Activated T-helper 1 cell treated with anti-CD3 and anti-CD28 coated beads, Interleukin-12 subunit alpha, Interleukin-12 subunit beta, Interleukin-2, Interleukin-4 antibody, amounts not matched to agents 30 ng/mL and 10 ng/mL and 1 ng/mL, durations not matched to agents 14 hours and 24 hours and 36 hours (primary cell): ENCODE data around the gene ZNF738. TPM values are rescaled to one million over a fixed set of nuclear protein-coding genes. Genes with fewer than 3 reads are reported as not detected.
"Not testable (repeated sequence)": the region's sequence is repeated elsewhere in the genome, so short reads cannot be mapped to it uniquely, and the experiment has no call there.

Source experiments
- DNase-seq: peaks from one replicate; pipeline ENCODE4 v3.0.0; 2021; ENCODE audit warnings: low spot score
- H3K27ac Mint-ChIP-seq: one replicate; pipeline ENCODE4 v1.8.0; 2021; ENCODE audit warnings: mild to moderate bottlenecking, mixed read lengths
- H3K27me3 Mint-ChIP-seq: one replicate; pipeline ENCODE4 v1.8.0; 2022; ENCODE audit warnings: mild to moderate bottlenecking, moderate library complexity, mixed read lengths; ENCODE audit not compliant: insufficient read depth
- H3K36me3 Mint-ChIP-seq: one replicate; pipeline ENCODE4 v1.8.0; 2021; ENCODE audit warnings: low read depth, mixed read lengths
- H3K4me1 Mint-ChIP-seq: one replicate; pipeline ENCODE4 v1.8.0; 2021; ENCODE audit warnings: low read depth, mixed read lengths
- H3K4me3 Mint-ChIP-seq: one replicate; pipeline ENCODE4 v1.8.0; 2021; ENCODE audit warnings: mild to moderate bottlenecking, moderate library complexity, mixed read lengths
- H3K9me3 Mint-ChIP-seq: one replicate; pipeline ENCODE4 v1.8.0; 2021; ENCODE audit warnings: mixed read lengths
- intact Hi-C: fragments of 100-400 bp; cut with micrococcal nuclease; formaldehyde crosslinking; loops from one replicate; pipeline ENCODE4 v1.15.1; 2024
- total RNA-seq: library from RNA; stranded (reverse); gene quantifications from 2 replicates; pipeline ENCODE4 v1.2.3, GENCODE V29; 2022

ZNF738 gene
- 9.7 and 11.7 TPM in 2 replicates for total RNA-seq

DNA sequence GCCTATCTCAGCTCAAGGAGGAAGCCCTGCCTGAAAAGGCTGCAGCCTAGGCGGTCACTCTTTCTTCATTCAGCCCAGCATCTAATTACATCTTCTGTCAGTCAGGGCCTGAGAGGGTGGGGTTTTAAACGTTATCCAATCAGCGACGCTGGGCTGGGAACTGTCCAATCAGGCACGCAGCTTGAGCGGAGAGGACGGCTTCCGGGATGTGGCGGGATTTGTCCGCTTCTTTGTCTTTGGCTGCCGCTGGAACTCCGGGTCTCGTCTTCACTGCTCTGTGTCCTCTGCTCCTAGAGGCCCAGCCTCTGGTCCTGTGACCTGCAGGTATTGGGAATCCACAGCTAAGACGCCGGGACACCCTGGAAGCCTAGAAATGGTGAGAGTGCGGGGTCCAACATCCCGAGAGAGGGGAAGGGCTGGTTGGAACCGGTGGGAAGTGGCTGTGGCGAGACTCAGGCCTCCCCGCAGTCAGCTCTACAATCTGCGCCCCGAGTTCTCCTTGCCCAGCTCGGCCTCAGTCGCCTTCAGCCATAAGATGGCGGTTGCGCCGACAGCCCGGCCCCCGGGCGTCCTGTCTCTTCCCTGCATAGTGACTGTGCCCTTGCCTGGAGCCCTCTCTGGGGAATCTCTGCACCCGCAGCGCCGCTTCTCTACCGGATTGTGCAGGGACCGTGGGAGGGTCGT, at the start of gene ZNF738:
Gene ZNF738, plus strand, starts transcription at position 233 of the 684 bp plus-strand sequence. Its CDS starts 141 bp downstream, at position 374.
- Mint-ChIP-seq H3K9me3 (peaks cover 28% of the 10 kb centered on the region), H3K36me3 (peaks cover 24% of the 10 kb centered on the region), H3K27ac (peak within 1 kb of the TSS; percentile 97), H3K4me1 (no peaks in the 10 kb centered on the region), H3K27me3 (no peaks in the 10 kb centered on the region), H3K4me3 (peak within 1 kb of the TSS; percentile 100)
- intact Hi-C loops: loop anchor here (1.0 to 2.0 kb wide), 4 partner anchors 30 to 360 kb away; partner anchors contain the start of genes ZNF429, ZNF493 and ZNF708
- peak; percentile 77 for DNase-seq

GRCh38 chr19:21312807-21313206, 46.0 kb upstream of the ZNF738 start:
- H3K27ac Mint-ChIP-seq, DNase-seq, H3K4me1 Mint-ChIP-seq, intact Hi-C loops, H3K4me3 Mint-ChIP-seq, H3K27me3 Mint-ChIP-seq: not testable (repeated sequence)
- Mint-ChIP-seq H3K9me3 (peaks cover 41% of the 10 kb centered on the region), H3K36me3 (peaks cover 61% of the 10 kb centered on the region)

DNA sequence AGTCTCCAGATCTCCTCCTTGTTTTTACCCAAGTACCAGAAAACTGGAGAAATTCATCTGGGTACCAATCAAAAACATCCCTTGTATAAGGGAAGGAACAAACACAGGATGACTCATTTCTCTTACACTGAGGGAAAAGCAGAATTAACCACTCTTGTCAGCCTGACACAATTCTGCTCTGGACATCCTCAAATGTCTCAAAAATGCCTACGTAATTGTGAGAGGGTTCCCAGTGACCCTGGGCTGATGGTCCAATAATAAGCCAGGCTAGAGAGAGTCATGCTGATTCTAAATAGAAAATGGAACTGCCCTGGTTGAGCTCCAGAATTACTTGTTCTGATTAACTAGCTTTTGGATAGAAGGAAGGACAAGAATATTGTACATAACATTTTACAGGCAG, 44.1 kb upstream of the ZNF738 start:
- intact Hi-C loops: no loop called here
- no peak overlapping the region for H3K27ac Mint-ChIP-seq
- peaks cover 4% of the 10 kb centered on the region for H3K4me1 Mint-ChIP-seq
- H3K9me3 Mint-ChIP-seq: peaks cover 39% of the 10 kb centered on the region
- H3K36me3 Mint-ChIP-seq: peaks cover 64% of the 10 kb centered on the region
- H3K27me3 Mint-ChIP-seq: no peaks in the 10 kb centered on the region
- no peak overlapping the region for H3K4me3 Mint-ChIP-seq
- no peak for DNase-seq

GRCh38 chr19:21317821-21318220, 41.0 kb upstream of the ZNF738 start:
- H3K9me3 Mint-ChIP-seq: peaks cover 44% of the 10 kb centered on the region
- H3K27ac Mint-ChIP-seq: no peak overlapping the region
- peaks cover 67% of the 10 kb centered on the region for H3K36me3 Mint-ChIP-seq
- H3K27me3 Mint-ChIP-seq: no peaks in the 10 kb centered on the region
- no peak overlapping the region for H3K4me3 Mint-ChIP-seq
- peaks cover 4% of the 10 kb centered on the region for H3K4me1 Mint-ChIP-seq
- no peak for DNase-seq
- intact Hi-C loops: no loop called here

DNA sequence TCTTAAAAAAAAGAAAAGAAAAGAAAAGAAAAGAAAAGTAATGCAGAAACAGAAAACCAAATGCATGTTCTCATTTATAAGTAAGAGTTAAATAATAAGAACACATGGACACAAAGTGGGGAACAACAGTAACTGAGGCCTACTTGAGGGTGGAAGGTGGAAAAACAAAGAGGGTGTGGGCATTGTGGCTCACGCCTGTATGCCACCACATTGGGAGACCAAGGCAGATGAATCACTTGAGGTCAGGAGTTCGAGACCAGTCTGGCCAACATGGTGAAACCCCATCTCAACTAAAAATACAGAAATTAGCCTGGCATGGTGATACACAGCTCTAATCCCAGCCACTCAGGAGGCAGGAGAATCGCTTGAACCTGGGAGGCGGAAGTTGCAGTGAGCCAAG, 37.7 kb upstream of the ZNF738 start:
- Mint-ChIP-seq H3K27me3 (no peaks in the 10 kb centered on the region), H3K4me3 (no peak overlapping the region), H3K9me3 (peaks cover 61% of the 10 kb centered on the region), H3K36me3 (peaks cover 72% of the 10 kb centered on the region), H3K4me1 (no peaks in the 10 kb centered on the region), H3K27ac (no peak overlapping the region)
- DNase-seq: no peak
- intact Hi-C loops: loop anchor here (10.0 kb wide), 1 partner anchor 444 kb away; the partner anchor contains the start of gene ZNF100

DNA sequence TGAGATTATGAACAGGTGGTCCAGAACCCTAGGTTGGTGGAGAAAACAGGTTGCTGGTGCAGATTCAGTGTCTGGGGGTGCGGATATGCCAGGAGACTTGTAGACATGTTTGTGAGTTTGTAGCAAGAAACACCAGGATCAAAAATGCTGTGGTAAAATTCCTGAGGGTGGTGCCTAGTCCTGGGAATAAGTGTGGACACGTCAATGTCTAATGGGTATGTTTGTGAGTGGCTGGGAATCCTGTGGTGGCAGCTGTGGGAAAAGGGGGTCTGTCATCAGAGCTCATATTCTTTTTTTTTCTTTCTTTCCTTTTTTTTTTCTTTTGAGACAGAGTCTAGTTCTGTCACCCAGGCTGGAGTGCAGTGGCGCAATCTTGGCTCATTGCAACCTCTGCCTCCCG, 36.8 kb upstream of the ZNF738 start:
- H3K4me1 Mint-ChIP-seq: no peaks in the 10 kb centered on the region
- H3K9me3 Mint-ChIP-seq: peaks cover 65% of the 10 kb centered on the region
- peaks cover 75% of the 10 kb centered on the region for H3K36me3 Mint-ChIP-seq
- DNase-seq: no peak
- no peaks in the 10 kb centered on the region for H3K27me3 Mint-ChIP-seq
- no peak overlapping the region for H3K27ac Mint-ChIP-seq
- intact Hi-C loops: loop anchor here (10.0 kb wide), 1 partner anchor 443 kb away; the partner anchor contains the start of gene ZNF100
- no peak overlapping the region for H3K4me3 Mint-ChIP-seq

- peaks cover 1% of the 10 kb centered on the region for H3K4me1 Mint-ChIP-seq
- DNase-seq: no peak
- H3K9me3 Mint-ChIP-seq: peaks cover 60% of the 10 kb centered on the region
- no peak overlapping the region for H3K27ac Mint-ChIP-seq
- peak overlapping the region; percentile 7 for H3K4me3 Mint-ChIP-seq
- H3K36me3 Mint-ChIP-seq: peaks cover 74% of the 10 kb centered on the region
- intact Hi-C loops: loop anchor here (10.0 kb wide), 1 partner anchor 442 kb away; the partner anchor contains the start of gene ZNF100
- no peaks in the 10 kb centered on the region for H3K27me3 Mint-ChIP-seq
Observed at GRCh38 chr19:21322528-21322927, 36.3 kb upstream of the ZNF738 start.

DNA sequence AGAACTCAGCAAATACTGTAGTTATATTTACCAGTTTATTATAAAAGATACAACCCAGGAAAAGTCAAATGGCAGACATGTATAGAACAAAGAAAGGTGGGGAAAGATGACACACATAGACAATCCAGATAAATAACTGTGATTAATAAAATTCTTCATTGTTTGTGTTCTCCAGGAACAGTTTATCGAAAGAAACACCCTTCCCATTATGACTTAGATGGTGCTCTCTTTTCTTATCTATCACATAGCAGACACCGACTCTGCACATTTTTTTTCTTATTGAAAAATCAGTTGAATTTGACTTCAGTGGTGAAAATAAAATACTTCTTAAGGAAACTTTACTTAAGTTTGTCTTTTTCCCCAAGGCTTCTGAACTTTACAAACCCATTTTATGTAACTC, 35.8 kb upstream of the ZNF738 start:
- no peak for DNase-seq
- peaks cover 55% of the 10 kb centered on the region for H3K9me3 Mint-ChIP-seq
- no peak overlapping the region for H3K4me3 Mint-ChIP-seq
- no peaks in the 10 kb centered on the region for H3K27me3 Mint-ChIP-seq
- H3K36me3 Mint-ChIP-seq: peaks cover 74% of the 10 kb centered on the region
- H3K27ac Mint-ChIP-seq: no peak overlapping the region
- H3K4me1 Mint-ChIP-seq: peaks cover 6% of the 10 kb centered on the region
- intact Hi-C loops: loop anchor here (10.0 kb wide), 1 partner anchor 442 kb away; the partner anchor contains the start of gene ZNF100

GRCh38 chr19:21326169-21326568, 32.6 kb upstream of the ZNF738 start:
- DNase-seq: no peak
- H3K27me3 Mint-ChIP-seq: no peaks in the 10 kb centered on the region
- H3K9me3 Mint-ChIP-seq: peaks cover 49% of the 10 kb centered on the region
- peak overlapping the region; percentile 31 for H3K4me3 Mint-ChIP-seq
- intact Hi-C loops: loop anchor here (5.0 to 10.0 kb wide), 2 partner anchors 439 to 726 kb away; partner anchors contain the start of genes ZNF100 and ZNF257
- peaks cover 55% of the 10 kb centered on the region for H3K36me3 Mint-ChIP-seq
- peaks cover 13% of the 10 kb centered on the region for H3K4me1 Mint-ChIP-seq
- no peak overlapping the region for H3K27ac Mint-ChIP-seq

DNA sequence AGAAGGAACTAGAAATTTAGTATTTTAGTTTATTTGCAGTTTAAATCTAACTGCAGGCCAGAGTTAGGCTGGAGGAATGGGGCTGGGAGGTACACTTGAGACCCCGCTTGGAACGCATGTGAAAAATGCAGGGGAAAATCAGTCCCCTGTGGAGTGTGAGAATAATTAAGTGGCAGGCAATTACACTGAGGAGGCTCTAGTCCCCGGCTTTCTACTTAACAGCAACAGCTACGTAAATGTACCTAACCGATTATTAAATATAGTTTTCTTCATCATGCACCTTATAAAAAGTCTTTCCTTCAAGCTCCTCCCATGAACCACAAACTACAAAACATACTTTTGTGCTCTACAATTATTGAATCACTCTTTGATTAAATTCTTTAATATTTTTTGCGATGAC, 30.4 kb upstream of the ZNF738 start:
- intact Hi-C loops: loop anchor here (2.0 to 10.0 kb wide), 3 partner anchors 246 to 724 kb away; partner anchors contain the start of genes ZNF100, ZNF257 and ZNF714
- no peak for DNase-seq
- H3K36me3 Mint-ChIP-seq: peaks cover 35% of the 10 kb centered on the region
- peaks cover 32% of the 10 kb centered on the region for H3K9me3 Mint-ChIP-seq
- peak overlapping the region; percentile 96 for H3K4me3 Mint-ChIP-seq
- H3K27me3 Mint-ChIP-seq: no peaks in the 10 kb centered on the region
- peak overlapping the region; percentile 98 for H3K27ac Mint-ChIP-seq
- H3K4me1 Mint-ChIP-seq: peaks cover 13% of the 10 kb centered on the region

DNA sequence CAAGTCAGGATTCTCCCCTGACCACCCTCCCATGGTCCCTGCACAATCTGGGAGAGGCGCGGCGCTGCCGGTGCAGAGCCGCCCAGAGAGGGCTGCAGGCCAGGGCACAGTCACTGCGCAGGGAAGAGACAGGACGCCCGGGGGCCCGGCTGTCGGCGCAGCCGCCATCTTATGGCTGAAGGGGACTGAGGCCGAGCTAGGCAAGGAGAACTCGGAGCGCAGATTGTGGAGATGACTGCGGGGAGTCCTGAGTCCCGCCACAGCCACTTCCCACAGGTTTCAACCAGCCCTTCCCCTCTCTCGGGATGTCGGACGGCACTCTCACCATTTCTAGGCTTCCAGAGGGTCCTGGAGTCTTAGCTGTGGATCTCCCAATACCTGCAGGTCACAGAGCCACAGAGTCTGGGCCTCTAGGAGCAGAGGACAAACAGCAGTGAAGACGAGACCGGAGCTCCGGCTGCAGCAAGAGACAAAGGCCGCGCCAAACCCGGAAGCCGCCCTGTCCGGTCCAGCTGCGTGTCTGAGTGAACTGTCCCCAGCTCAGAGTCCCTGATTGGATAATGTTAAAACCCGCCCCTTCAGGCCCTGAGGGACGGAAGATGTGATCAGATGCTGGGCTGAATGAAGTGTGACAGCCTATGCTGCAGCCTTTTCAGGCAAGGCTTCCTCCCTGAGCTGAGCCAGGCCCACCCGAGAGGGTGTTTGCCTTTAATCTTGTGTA, 29.8 kb upstream of the ZNF738 start, which contains the start of gene ZNF708:
Gene ZNF708, minus strand, starts transcription at position 526 of the 721 bp plus-strand sequence. Its CDS starts 198 bp downstream, at position 328.
- Mint-ChIP-seq H3K4me1 (peaks cover 13% of the 10 kb centered on the region), H3K27me3 (no peaks in the 10 kb centered on the region), H3K9me3 (peaks cover 27% of the 10 kb centered on the region), H3K27ac (peak within 1 kb of the TSS; percentile 98), H3K4me3 (peak within 1 kb of the TSS; percentile 96), H3K36me3 (peaks cover 31% of the 10 kb centered on the region)
- peak; percentile 78 for DNase-seq
- intact Hi-C loops: loop anchor here (1.0 to 10.0 kb wide), 9 partner anchors 29 to 723 kb away; partner anchors contain the start of genes ZNF100, ZNF257, ZNF429 and ZNF430

DNA sequence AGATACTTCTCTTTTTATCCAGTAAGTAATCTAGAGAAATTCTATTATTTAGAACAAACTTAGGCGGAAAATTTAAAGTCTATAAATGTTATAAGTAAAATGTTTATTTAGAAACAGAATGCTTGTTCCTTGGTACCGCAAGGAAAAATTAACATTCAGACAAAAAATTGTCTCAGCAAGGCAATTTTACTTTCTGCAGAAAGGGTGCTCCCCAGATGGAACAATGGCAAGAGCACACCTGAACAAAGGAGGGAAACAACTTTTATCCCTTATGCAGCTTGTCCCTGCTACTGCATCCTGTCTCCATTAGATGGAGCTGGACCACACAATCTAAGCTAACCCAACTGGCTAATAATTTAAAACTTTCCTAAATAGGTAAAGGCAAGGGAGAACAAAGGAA, 23.1 kb upstream of the ZNF738 start:
- Mint-ChIP-seq H3K27ac (no peak overlapping the region), H3K4me3 (no peak overlapping the region), H3K27me3 (no peaks in the 10 kb centered on the region), H3K9me3 (peaks cover 50% of the 10 kb centered on the region), H3K36me3 (peaks cover 2% of the 10 kb centered on the region), H3K4me1 (no peaks in the 10 kb centered on the region)
- intact Hi-C loops: no loop called here
- no peak for DNase-seq

- DNase-seq, H3K27me3 Mint-ChIP-seq, intact Hi-C loops, H3K36me3 Mint-ChIP-seq, H3K4me3 Mint-ChIP-seq, H3K4me1 Mint-ChIP-seq, H3K27ac Mint-ChIP-seq: not testable (repeated sequence)
- H3K9me3 Mint-ChIP-seq: peaks cover 38% of the 10 kb centered on the region
Observed at GRCh38 chr19:21344841-21345240, 14.0 kb upstream of the ZNF738 start.
